Measurements from ENCODE around the gene DYNLL2.

DNA sequence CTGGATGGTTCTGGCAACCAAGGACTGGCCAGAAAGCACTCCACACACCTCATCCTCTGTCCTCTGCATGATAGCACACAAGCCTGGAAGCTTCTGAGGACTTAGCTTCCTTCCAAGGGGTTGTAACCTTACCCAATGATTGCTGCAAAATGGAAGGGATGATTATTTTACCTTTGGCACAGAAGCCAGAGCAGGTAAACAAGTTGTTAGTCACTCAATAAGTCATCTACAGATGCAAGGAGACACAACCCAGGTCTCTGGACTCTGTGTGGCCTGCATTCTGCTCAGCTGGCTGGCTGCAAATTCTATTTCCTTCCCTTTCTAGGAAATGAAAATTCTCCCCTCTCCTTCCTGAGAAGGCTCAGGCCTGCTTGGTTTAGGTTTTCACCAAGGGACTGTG, 26.7 kb upstream of the DYNLL2 start:
- TF ChIP-seq, protein P1, sequence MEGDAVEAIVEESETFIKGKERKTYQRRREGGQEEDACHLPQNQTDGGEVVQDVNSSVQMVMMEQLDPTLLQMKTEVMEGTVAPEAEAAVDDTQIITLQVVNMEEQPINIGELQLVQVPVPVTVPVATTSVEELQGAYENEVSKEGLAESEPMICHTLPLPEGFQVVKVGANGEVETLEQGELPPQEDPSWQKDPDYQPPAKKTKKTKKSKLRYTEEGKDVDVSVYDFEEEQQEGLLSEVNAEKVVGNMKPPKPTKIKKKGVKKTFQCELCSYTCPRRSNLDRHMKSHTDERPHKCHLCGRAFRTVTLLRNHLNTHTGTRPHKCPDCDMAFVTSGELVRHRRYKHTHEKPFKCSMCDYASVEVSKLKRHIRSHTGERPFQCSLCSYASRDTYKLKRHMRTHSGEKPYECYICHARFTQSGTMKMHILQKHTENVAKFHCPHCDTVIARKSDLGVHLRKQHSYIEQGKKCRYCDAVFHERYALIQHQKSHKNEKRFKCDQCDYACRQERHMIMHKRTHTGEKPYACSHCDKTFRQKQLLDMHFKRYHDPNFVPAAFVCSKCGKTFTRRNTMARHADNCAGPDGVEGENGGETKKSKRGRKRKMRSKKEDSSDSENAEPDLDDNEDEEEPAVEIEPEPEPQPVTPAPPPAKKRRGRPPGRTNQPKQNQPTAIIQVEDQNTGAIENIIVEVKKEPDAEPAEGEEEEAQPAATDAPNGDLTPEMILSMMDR (conservative IDR thresholded peaks at IDR 0.05; ENCODE audit: low read length), result no peak
- no peak for TF ChIP-seq EZH2phosphoT487 (IDR thresholded peaks at IDR 0.05; ENCODE audit: borderline replicate concordance, low read depth, low read length)

All from OCI-LY7 (cell line).